Type B pancreatic cell (in vitro differentiated cells): Measurements from ENCODE around the gene FOXRED2. TPM values are rescaled to one million over a fixed set of nuclear protein-coding genes. Genes with fewer than 3 reads are reported as not detected.
"Not testable (repeated sequence)": the region's sequence is repeated elsewhere in the genome, so short reads cannot be mapped to it uniquely, and the experiment has no call there.

Source experiments
- DNase-seq: peaks from one replicate; pipeline ENCODE4 v3.0.0; 2021; ENCODE audit warnings: mixed read lengths; ENCODE audit not compliant: unreplicated experiment; ENCODE audit errors: extremely low spot score
- H3K27ac Mint-ChIP-seq: 2 replicates; pipeline ENCODE4 v1.8.0; 2021; ENCODE audit warnings: mild to moderate bottlenecking, mixed read lengths
- H3K27me3 Mint-ChIP-seq: 2 replicates; pipeline ENCODE4 v1.8.0; 2021; ENCODE audit warnings: mixed read lengths
- H3K36me3 Mint-ChIP-seq: 2 replicates; pipeline ENCODE4 v1.8.0; 2021; ENCODE audit warnings: mixed read lengths
- H3K4me1 Mint-ChIP-seq: one replicate; pipeline ENCODE4 v1.8.0; 2021; ENCODE audit warnings: mixed read lengths; ENCODE audit not compliant: unreplicated experiment
- H3K4me3 Mint-ChIP-seq: 2 replicates; pipeline ENCODE4 v1.8.0; 2021; ENCODE audit warnings: mild to moderate bottlenecking, mixed read lengths
- H3K9me3 Mint-ChIP-seq: 2 replicates; pipeline ENCODE4 v1.8.0; 2021; ENCODE audit warnings: mixed read lengths
- CTCF ChIP-seq: fragments of 200-600 bp; sonication (generic); conservative IDR thresholded peaks from 2 replicates; pipeline ENCODE4 v1.5.0; 2021; ENCODE audit warnings: antibody characterized with exemption, mild to moderate bottlenecking
- total RNA-seq: library from RNA; stranded (reverse); gene quantifications from 2 replicates; pipeline ENCODE4 v1.2.1, GENCODE V29; 2021; ENCODE audit warnings: low replicate concordance

The FOXRED2 gene
- total RNA-seq, 1 donor from 2014 or later, result 38.8 TPM

GRCh38 chr22:36540867-36541642 lies 34.2 kb upstream of the FOXRED2 start:
- Mint-ChIP-seq H3K36me3 (no peaks in the 10 kb centered on the region), H3K4me1 (no peaks in the 10 kb centered on the region), H3K27me3 (peaks cover 10% of the 10 kb centered on the region), H3K4me3 (no peak overlapping the region), H3K9me3 (no peaks in the 10 kb centered on the region), H3K27ac (no peak overlapping the region)
- DNase-seq, result no peak
- no peak for TF ChIP-seq CTCF

- no peak overlapping the region for H3K27ac Mint-ChIP-seq
- peaks cover 8% of the 10 kb centered on the region for H3K27me3 Mint-ChIP-seq
- no peaks in the 10 kb centered on the region for H3K9me3 Mint-ChIP-seq
- no peaks in the 10 kb centered on the region for H3K4me1 Mint-ChIP-seq
- no peak overlapping the region for H3K4me3 Mint-ChIP-seq
- no peak for TF ChIP-seq CTCF
- DNase-seq, result no peak
- no peaks in the 10 kb centered on the region for H3K36me3 Mint-ChIP-seq
Observed at GRCh38 chr22:36538529-36538928, 31.7 kb upstream of the FOXRED2 start.

GRCh38 chr22:36536717-36537116 lies 29.9 kb upstream of the FOXRED2 start:
- H3K4me1 Mint-ChIP-seq, result no peaks in the 10 kb centered on the region
- H3K4me3 Mint-ChIP-seq, result no peak overlapping the region
- H3K27me3 Mint-ChIP-seq, result peaks cover 5% of the 10 kb centered on the region
- H3K36me3 Mint-ChIP-seq, result no peaks in the 10 kb centered on the region
- no peak for TF ChIP-seq CTCF
- no peak overlapping the region for H3K27ac Mint-ChIP-seq
- DNase-seq, result no peak
- no peaks in the 10 kb centered on the region for H3K9me3 Mint-ChIP-seq

- H3K9me3 Mint-ChIP-seq, H3K4me1 Mint-ChIP-seq, H3K36me3 Mint-ChIP-seq, H3K27me3 Mint-ChIP-seq, DNase-seq, H3K4me3 Mint-ChIP-seq, H3K27ac Mint-ChIP-seq: not testable (repeated sequence)
Observed at GRCh38 chr22:36533320-36533719, 26.5 kb upstream of the FOXRED2 start.

GRCh38 chr22:36532466-36532865 lies 25.6 kb upstream of the FOXRED2 start:
- H3K4me3 Mint-ChIP-seq, result peak overlapping the region; percentile 57
- H3K36me3 Mint-ChIP-seq, result no peaks in the 10 kb centered on the region
- DNase-seq, result no peak
- TF ChIP-seq CTCF, result no peak
- no peaks in the 10 kb centered on the region for H3K9me3 Mint-ChIP-seq
- H3K4me1 Mint-ChIP-seq, result no peaks in the 10 kb centered on the region
- H3K27me3 Mint-ChIP-seq, result no peaks in the 10 kb centered on the region
- no peak overlapping the region for H3K27ac Mint-ChIP-seq

- TF ChIP-seq CTCF, result no peak
- Mint-ChIP-seq H3K4me3 (peak within 1 kb of the TSS; percentile 97), H3K36me3 (peaks cover 21% of the 10 kb centered on the region), H3K4me1 (peaks cover 5% of the 10 kb centered on the region), H3K27ac (peak within 1 kb of the TSS; percentile 99), H3K27me3 (no peaks in the 10 kb centered on the region), H3K9me3 (no peaks in the 10 kb centered on the region)
- DNase-seq, result peak; percentile 95
Observed at GRCh38 chr22:36528795-36529751, 22.2 kb upstream of the FOXRED2 start, which contains the start of gene EIF3D. Gene EIF3D, minus strand, starts transcription at chr22:36529166. Its CDS starts 3,045 bp downstream, at chr22:36526121.
